Large intestine (tissue), 3 donors: Measurements from ENCODE around the gene EIF6. TPM values are rescaled to one million over a fixed set of nuclear protein-coding genes. Genes with fewer than 3 reads are reported as not detected.
A peak's percentile ranks its signal among the peaks of the same experiment; 100 is the strongest.

Experiments
- DNase-seq, 2 donors: peaks; one replicate each; pipeline versions ENCODE4 v3.0.0 to v3.0.0-alpha.2; 2013
- H3K27ac ChIP-seq: one replicate; pipeline ENCODE4 v1.5.1; 2013; ENCODE audit warnings: low read length
- H3K27me3 ChIP-seq: 2 replicates; pipeline ENCODE4 v1.6.1; 2013; ENCODE audit warnings: low read length; ENCODE audit not compliant: control insufficient read depth, insufficient read depth
- H3K36me3 ChIP-seq: 2 replicates; pipeline ENCODE4 v1.6.1; 2013; ENCODE audit warnings: low read length; ENCODE audit not compliant: control insufficient read depth, insufficient read depth
- H3K4me1 ChIP-seq: one replicate; pipeline ENCODE4 v1.6.1; 2013; ENCODE audit warnings: low read length; ENCODE audit not compliant: control insufficient read depth, insufficient read depth
- H3K4me3 ChIP-seq: one replicate; pipeline ENCODE4 v1.5.1; 2013; ENCODE audit warnings: low read length
- H3K9me3 ChIP-seq: one replicate; pipeline ENCODE4 v1.6.1; 2013; ENCODE audit warnings: mild to moderate bottlenecking, low read depth, low read length, moderate library complexity; ENCODE audit not compliant: control insufficient read depth
- WGBS: methylation state at CpG from one replicate; pipeline ENCODE4 v1.1.5; 2013; ENCODE audit warnings: low lambda C conversion rate; ENCODE audit not compliant: insufficient coverage; 5-methylcytosine and 5-hydroxymethylcytosine counted together
- polyA plus RNA-seq: library from polyadenylated mRNA; unstranded; fragments of 120-200 nt; gene quantifications from one replicate; pipeline ENCODE4 v1.2.1, GENCODE V29; 2013

The EIF6 gene
- polyA plus RNA-seq, 1 donor: 172 TPM

GRCh38 chr20:35279040-35279439 is 5.5 kb downstream of the EIF6 start:
- Histone ChIP-seq H3K4me1 (peaks cover 15% of the 10 kb centered on the region), H3K36me3 (peaks cover 70% of the 10 kb centered on the region), H3K9me3 (no peaks in the 10 kb centered on the region), H3K27ac (peak overlapping the region; percentile 94), H3K4me3 (no peak overlapping the region), H3K27me3 (no peaks in the 10 kb centered on the region)
- WGBS: no CpG with 5 or more reads among the region's 5 CpGs
- no peak for DNase-seq

DNA sequence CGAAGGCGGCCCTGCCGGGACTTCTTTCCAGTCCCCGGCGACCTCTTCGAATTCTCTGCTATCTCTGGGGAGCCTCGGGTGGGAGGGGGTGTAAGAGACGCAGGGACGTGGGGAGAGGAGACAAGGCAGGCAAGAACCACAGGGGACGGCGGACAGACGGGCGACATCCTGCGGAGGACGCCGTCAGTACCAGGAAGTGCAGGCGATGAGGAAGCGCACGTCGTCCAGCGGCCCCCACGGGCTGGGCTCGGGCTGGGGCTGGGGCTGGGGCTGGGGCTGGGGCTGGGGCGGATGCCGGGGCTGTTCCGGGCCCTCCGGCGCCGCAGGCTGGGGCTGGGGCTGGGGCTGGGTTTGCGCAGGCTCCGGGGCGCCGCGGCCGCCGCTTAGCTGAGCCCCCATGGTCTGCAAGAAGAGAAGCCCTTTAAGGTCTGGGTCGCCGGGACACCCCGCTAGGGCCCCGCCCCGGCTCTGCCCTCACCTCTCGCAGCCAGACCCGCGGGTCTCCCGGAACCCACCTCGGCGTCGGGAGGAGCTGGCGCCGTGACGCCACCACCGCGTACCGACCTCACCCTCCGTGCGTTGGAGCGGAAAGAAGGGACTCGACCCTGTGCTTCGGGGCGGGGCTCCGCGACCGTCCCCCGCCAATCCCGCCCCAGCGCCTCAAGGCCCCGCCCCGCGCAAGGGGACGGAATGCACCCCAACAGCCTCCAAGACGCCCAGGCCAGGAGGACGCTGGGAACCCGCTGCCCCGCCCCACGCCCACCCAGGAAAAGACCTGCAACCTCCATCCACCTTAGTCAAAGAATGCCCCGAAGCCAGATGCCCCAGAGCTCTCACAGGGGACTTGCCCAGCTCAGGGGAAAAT is 6.8 kb downstream of the EIF6 start, which contains the start of gene MMP24OS:
MMP24OS (minus strand) TSS at position 592 of the 865 bp plus-strand sequence; CDS start at position 399, 193 bp downstream.
- Histone ChIP-seq H3K4me3 (peak within 1 kb of the TSS; percentile 61), H3K9me3 (no peaks in the 10 kb centered on the region), H3K36me3 (peaks cover 65% of the 10 kb centered on the region), H3K4me1 (peaks cover 10% of the 10 kb centered on the region), H3K27me3 (no peaks in the 10 kb centered on the region), H3K27ac (peak within 1 kb of the TSS; percentile 94)
- WGBS: no CpG with 5 or more reads among the region's 76 CpGs
- peak; percentile 93 to 95 for DNase-seq

GRCh38 chr20:35277127-35277526 is 7.4 kb downstream of the EIF6 start:
- Histone ChIP-seq H3K27me3 (no peaks in the 10 kb centered on the region), H3K9me3 (no peaks in the 10 kb centered on the region), H3K4me3 (peak overlapping the region; percentile 61), H3K4me1 (peaks cover 10% of the 10 kb centered on the region), H3K36me3 (peaks cover 59% of the 10 kb centered on the region), H3K27ac (peak overlapping the region; percentile 94)
- WGBS: 0% methylated on average over 1 of the region's 10 CpGs
- DNase-seq: no peak

- Histone ChIP-seq H3K4me3 (peak overlapping the region; percentile 61), H3K27ac (peak overlapping the region; percentile 94), H3K9me3 (no peaks in the 10 kb centered on the region), H3K27me3 (no peaks in the 10 kb centered on the region), H3K36me3 (peaks cover 59% of the 10 kb centered on the region), H3K4me1 (peaks cover 10% of the 10 kb centered on the region)
- DNase-seq: no peak
- no CpG with 5 or more reads among the region's 6 CpGs for WGBS
Measured at GRCh38 chr20:35276408-35276807, 8.2 kb downstream of the EIF6 start.

- Histone ChIP-seq H3K4me3 (no peak overlapping the region), H3K27me3 (no peaks in the 10 kb centered on the region), H3K9me3 (no peaks in the 10 kb centered on the region), H3K4me1 (peaks cover 10% of the 10 kb centered on the region), H3K27ac (no peak overlapping the region), H3K36me3 (peaks cover 62% of the 10 kb centered on the region)
- WGBS: no CpG with 5 or more reads among the region's 12 CpGs
- no peak for DNase-seq
Measured at GRCh38 chr20:35275741-35276251, 8.8 kb downstream of the EIF6 start.

GRCh38 chr20:35274172-35275092 is 10.1 kb downstream of the EIF6 start:
- Histone ChIP-seq H3K27ac (no peak overlapping the region), H3K4me1 (peaks cover 10% of the 10 kb centered on the region), H3K4me3 (no peak overlapping the region), H3K9me3 (no peaks in the 10 kb centered on the region), H3K36me3 (peaks cover 59% of the 10 kb centered on the region), H3K27me3 (no peaks in the 10 kb centered on the region)
- no peak for DNase-seq
- no CpG with 5 or more reads among the region's 24 CpGs for WGBS

- Histone ChIP-seq H3K36me3 (peaks cover 51% of the 10 kb centered on the region), H3K4me3 (no peak overlapping the region), H3K9me3 (no peaks in the 10 kb centered on the region), H3K27ac (no peak overlapping the region), H3K4me1 (peaks cover 10% of the 10 kb centered on the region), H3K27me3 (no peaks in the 10 kb centered on the region)
- WGBS: no CpG with 5 or more reads among the region's 13 CpGs
- DNase-seq: no peak
Measured at GRCh38 chr20:35273449-35274171, 11.0 kb downstream of the EIF6 start.

GRCh38 chr20:35271904-35272303 is 12.7 kb downstream of the EIF6 start:
- DNase-seq: no peak
- 80% methylated on average over 2 of the region's 7 CpGs for WGBS

DNA sequence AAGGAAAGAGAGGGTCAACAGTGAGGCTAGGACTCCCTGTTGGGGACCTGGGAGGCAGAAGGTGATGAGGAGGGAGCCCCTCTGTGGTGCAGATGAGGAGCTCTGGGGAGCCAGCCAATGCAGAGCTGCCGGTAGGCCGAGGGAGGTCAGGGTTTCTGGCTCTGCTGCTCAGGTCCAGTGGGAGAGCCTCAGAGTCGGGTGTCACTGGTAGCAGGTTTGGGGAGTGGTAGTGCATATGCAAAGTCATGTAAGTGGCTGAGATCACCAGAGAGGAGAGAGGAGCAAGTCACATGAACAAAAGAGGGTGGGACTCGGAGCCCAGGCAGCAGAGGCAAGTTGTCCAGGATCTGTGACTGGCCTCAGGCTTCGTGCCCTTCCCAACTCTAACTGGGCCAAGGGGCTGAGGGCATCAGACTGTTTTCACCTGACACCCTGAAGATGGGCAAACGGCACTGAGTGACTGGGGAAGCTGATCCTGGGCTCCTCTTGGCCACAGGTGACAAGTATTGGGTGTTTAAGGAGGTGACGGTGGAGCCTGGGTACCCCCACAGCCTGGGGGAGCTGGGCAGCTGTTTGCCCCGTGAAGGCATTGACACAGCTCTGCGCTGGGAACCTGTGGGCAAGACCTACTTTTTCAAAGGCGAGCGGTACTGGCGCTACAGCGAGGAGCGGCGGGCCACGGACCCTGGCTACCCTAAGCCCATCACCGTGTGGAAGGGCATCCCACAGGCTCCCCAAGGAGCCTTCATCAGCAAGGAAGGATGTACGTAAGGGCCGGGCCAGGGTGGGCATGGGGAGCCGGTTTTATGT is 13.3 kb downstream of the EIF6 start:
- no peaks in the 10 kb centered on the region for H3K27me3 ChIP-seq
- peaks cover 62% of the 10 kb centered on the region for H3K36me3 ChIP-seq
- no peak overlapping the region for H3K4me3 ChIP-seq
- no peaks in the 10 kb centered on the region for H3K9me3 ChIP-seq
- H3K4me1 ChIP-seq: peaks cover 2% of the 10 kb centered on the region
- no peak overlapping the region for H3K27ac ChIP-seq
- no peak for DNase-seq
- no CpG with 5 or more reads among the region's 20 CpGs for WGBS

More at GRCh38 chr20:35271904-35272303, 12.7 kb downstream of the EIF6 start:
- peaks cover 61% of the 10 kb centered on the region for H3K36me3 ChIP-seq
- H3K27ac ChIP-seq: no peak overlapping the region
- H3K9me3 ChIP-seq: no peaks in the 10 kb centered on the region
- no peak overlapping the region for H3K4me3 ChIP-seq
- H3K27me3 ChIP-seq: no peaks in the 10 kb centered on the region
- peaks cover 8% of the 10 kb centered on the region for H3K4me1 ChIP-seq
